HG02973 (cell line): ENCODE data around the gene MAP4K1.

Experiments used
- ATAC-seq: cut with Tn5 transposase; IDR thresholded peaks from one replicate; pipeline ENCODE4 v1.9.1; 2021; ENCODE audit warnings: moderate library complexity; ENCODE audit not compliant: unreplicated experiment

MAP4K1 gene

DNA sequence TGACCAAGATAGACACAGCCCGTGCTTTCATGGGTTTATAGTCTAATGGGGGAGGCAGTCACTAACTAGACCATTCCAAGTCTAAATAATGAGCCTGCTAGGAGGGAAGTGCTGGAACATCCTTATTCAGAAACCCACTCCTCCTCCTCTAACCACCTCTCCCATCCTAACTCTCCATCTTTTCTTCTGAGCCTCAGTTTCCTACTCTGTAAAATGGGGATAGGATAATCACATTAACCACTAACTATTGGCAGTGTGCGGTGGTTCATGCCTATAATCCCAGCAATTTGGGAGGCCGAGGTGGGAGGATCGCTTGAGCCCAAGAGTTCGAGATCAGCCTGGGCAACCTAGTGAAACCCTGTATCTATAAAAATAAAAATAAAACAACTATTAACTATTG lies 68.7 kb downstream of the MAP4K1 start:
- no peak for ATAC-seq

DNA sequence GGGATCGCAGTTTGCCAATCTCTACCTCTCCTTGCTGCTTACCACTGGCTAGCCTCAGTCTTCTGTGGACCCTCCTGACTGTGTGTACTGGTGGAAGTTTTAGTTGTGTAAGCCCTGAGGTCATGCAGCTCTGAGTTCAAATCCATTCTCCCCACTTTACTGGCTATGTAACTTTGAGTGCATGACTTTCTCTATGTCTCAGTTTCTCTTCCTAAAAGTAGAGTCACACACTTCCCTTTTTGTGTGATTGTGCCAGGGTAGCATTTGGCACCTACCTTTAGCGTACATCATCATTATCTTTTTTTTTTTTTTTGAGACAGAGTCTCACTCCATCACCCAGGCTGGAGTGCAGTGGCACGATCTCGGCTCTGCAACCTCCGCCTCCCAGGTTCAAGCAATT lies 70.3 kb downstream of the MAP4K1 start:
- no peak for ATAC-seq

DNA sequence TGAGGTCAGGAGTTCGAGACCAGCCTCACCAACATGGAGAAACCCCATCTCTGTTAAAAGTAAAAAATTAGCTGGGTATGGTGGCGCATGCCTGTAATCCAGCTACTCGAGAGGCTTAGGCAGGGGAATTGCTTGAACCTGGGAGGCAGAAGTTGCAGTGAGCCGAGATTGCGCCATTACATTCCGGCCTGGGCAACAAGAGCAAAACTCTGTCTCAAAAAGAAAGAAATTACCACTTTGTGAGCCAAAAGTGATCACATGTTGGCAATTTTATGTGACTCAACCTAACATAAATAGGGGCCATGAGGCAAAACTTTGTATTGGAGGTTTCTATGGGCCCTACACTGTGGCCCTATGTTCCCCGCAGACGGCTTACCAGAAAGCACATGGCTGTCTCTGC lies 72.2 kb downstream of the MAP4K1 start:
- no peak for ATAC-seq

DNA sequence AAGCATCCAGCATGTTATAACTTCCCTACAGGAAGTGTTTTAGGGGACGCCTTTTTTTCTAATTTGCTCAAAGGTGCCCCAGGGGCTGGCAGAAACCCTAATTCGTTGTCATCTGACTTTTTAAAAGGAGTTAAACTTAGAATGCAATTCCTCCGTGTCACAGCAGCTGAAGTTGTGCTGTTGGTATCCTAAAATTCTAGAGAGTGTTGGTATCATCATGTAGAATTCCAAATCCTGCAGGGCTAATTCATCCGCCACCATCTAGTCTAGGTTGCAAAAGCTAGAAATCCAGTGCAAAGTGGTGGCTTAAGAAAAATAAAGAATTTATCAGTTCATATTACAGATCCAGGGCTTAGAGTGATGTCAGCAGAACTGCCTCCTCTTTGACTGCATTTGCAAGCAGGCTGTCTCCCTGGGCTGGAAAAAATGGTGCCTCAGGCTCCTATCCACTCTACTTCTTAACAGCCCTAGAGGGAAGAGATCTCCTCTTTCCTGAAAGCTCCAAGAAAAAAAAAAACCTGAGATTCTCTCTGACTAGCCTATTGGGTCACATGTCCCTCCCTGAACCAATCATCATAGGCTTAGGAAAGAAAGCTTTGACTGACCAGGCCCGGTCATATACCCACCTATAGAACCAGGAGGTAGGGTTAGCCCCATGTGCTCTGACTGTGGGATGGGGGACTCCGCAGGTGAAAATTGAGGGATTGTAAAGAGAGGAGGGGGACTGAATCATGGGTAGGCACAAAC lies 73.0 kb downstream of the MAP4K1 start:
- ATAC-seq: no peak

DNA sequence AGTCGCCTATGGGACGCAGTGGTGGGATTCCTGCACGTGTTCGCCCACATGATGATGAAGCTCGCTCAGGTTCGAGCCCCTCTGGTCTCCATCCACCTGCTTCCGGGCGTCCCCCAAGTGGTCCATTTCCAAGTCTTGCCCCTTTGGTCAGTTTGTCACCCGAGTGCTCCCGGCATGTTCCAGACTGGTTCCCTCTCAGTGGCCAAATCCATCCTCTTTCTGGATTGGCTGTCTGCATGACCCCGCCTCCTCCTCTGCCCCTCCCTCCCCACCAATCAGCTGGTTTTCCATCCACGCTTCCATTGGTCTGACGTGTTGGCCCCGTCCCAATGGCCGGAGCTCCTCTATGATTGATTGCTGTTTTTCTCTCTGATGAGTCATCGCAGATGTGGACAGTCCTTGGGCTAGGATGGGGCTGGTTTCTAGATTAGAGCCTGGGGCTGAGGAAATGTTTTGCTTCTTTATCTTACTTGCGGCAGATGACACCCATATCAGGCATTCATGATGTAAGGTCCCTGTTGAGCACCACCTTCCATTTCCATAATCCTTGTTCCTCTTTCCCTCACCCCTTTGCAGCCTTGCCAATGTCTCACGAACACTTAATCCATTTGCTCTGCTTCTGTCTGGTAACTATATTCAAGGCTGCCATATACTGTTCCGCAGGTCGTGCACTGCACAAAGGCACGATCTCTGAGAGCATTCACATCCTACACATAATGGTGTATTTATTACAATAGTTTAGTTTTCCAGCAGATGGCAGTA lies 73.8 kb downstream of the MAP4K1 start:
- ATAC-seq: peak; percentile 74

DNA sequence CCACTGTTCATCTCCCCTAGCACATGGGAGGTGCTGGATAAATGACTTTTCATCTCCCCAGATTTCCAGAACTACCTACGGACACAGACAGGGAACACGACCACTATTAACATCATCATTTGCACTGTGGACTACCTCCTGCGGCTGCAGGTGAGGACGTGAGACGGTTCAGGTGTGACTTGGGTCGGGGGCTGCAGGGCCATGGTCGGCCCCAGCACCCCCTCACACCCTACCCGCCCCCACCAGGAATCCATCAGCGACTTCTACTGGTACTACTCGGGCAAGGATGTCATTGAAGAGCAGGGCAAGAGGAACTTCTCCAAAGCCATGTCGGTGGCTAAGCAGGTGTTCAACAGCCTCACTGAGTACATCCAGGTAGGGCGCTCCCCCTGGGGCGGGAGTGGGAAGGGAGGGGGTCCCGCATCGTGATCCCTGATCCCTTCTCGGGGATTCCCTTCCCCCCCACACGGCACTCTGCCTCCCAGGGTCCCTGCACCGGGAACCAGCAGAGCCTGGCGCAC lies 74.4 kb downstream of the MAP4K1 start:
- ATAC-seq: no peak

DNA sequence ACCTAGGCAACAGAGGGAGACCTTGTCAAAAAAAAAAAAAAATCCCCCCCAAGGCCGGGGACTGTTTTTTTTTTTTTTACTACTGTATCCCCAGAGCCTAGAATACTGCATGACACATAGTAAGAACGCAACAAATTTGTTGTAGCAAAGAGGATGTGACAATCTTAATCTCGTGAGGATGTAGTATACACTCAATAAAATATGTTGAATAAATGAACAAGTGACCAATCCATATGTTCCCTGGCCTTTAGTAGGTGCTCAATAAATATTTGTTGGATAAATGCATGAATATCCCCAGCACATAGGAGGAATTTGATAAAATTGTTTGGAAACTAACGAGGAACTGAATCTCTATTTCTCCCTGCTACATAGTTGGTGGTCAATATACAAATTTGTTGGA lies 75.7 kb downstream of the MAP4K1 start:
- ATAC-seq: no peak

DNA sequence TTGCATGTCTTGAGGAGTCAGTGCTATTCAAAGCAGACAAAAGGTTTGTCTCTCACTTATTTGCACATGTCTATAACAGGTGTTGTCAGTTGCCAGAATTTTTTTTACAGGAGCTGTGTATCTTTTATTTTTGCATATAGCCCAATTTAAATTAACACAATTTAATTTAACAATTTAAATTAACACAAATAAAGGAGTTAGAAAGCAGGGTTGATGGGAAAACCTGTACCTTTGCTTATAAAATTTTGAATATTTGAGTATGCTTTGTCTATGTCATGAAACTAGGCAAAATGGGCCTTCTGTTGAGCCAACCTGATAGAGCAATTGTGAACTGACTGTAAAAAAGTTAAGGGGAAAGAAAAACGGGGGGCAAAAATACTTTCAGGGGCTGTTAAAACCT lies 78.0 kb downstream of the MAP4K1 start:
- ATAC-seq: no peak

DNA sequence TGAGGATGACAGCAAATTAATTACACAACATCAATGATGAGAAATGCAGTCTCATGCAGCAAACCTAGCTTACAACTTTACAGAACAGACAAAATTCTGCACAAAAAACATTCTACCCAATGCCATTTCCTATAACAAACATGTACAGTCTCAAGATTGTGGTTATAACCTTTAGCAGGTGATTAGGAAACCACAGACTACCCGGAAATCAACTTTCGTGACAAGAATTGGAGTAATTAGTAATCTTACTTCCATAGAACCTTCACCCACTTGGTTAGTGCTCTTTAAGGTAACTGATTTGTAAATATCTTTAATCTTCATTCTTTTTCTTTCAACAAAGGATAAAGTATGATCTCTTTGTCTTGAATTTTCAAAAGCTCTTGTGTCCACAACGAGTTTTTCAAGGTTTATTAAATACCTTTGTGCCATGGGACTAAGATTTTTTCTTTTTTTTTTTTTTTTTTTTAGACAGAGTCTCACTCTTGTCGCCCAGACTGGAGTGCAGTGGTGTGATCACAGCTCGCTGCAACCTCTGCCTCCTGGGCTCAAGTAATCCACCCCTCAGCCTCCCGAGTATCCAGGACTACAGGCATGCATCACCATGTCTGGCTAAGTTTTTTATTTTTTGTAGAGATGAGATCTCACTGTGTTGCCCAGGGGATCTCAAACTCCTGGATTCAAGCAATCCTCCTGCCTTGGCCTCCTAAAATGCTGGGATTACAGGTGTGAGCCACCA lies 78.8 kb downstream of the MAP4K1 start:
- no peak for ATAC-seq

DNA sequence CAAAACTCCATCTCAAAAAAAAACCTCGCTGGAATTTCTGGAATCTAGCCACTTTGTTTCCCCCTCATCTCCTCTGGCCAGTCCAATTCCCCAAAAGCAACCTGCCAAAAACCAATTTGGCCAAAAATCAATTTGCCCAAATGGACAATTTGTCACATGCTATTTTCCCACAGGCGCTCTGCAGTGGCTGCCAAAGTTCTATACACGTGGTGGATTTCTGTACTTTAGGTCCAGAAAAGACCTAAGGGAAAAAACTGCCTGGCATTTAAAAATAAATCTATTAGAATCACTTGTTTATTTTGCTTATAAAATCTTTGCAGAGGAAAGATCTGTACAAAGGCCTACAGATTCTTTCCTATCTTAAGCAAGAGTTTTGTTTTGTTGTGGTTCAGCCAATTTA lies 79.4 kb downstream of the MAP4K1 start:
- ATAC-seq: no peak
